Large intestine (tissue), 12 donors: ENCODE results near the gene KCNJ13. TPM values are rescaled to one million over a fixed set of nuclear protein-coding genes. Genes with fewer than 3 reads are reported as not detected.
A peak's percentile ranks its signal among the peaks of the same experiment; 100 is the strongest.

Experiments used
- DNase-seq, 2 donors: peaks; one replicate each; pipeline versions ENCODE4 v3.0.0 to v3.0.0-alpha.2; 2013
- H3K27ac ChIP-seq: one replicate; pipeline ENCODE4 v1.5.1; 2013; ENCODE audit warnings: low read length
- H3K27me3 ChIP-seq: 2 replicates; pipeline ENCODE4 v1.6.1; 2013; ENCODE audit warnings: low read length; ENCODE audit not compliant: control insufficient read depth, insufficient read depth
- H3K36me3 ChIP-seq: 2 replicates; pipeline ENCODE4 v1.6.1; 2013; ENCODE audit warnings: low read length; ENCODE audit not compliant: control insufficient read depth, insufficient read depth
- H3K4me1 ChIP-seq: one replicate; pipeline ENCODE4 v1.6.1; 2013; ENCODE audit warnings: low read length; ENCODE audit not compliant: control insufficient read depth, insufficient read depth
- H3K4me3 ChIP-seq: one replicate; pipeline ENCODE4 v1.5.1; 2013; ENCODE audit warnings: low read length
- H3K9me3 ChIP-seq: one replicate; pipeline ENCODE4 v1.6.1; 2013; ENCODE audit warnings: mild to moderate bottlenecking, low read depth, low read length, moderate library complexity; ENCODE audit not compliant: control insufficient read depth
- WGBS: methylation state at CpG from one replicate; pipeline ENCODE4 v1.1.5; 2013; ENCODE audit warnings: low lambda C conversion rate; ENCODE audit not compliant: insufficient coverage; 5-methylcytosine and 5-hydroxymethylcytosine counted together
- long read RNA-seq, 11 donors: transcript quantifications; one replicate each; lab custom pipeline, GENCODE V29; 2026
- polyA plus RNA-seq: library from polyadenylated mRNA; unstranded; fragments of 120-200 nt; gene quantifications from one replicate; pipeline ENCODE4 v1.2.1, GENCODE V29; 2013

Gene KCNJ13
- polyA plus RNA-seq: 28.1 TPM
- long read RNA-seq, donor 1, transcript KCNJ13-202 (3 exons, 1,099 nt): minor isoform, 5 of 29 reads
- long read RNA-seq, donor 1, transcript KCNJ13-201 (3 exons, 2,950 nt): major isoform, 18 of 29 reads
- long read RNA-seq, donor 1, partial matches to known transcripts: 0 of 29 reads
- long read RNA-seq, donor 1, other reads (novel, unspliced or antisense): 0 of 29 reads
- long read RNA-seq, donor 2, transcript KCNJ13-202 (3 exons, 1,099 nt): minor isoform, 14 of 58 reads
- long read RNA-seq, donor 2, transcript KCNJ13-201 (3 exons, 2,950 nt): major isoform, 26 of 58 reads
- long read RNA-seq, donor 2, partial matches to known transcripts: 6 of 58 reads
- long read RNA-seq, donor 2, other reads (novel, unspliced or antisense): 6 of 58 reads
- long read RNA-seq, donor 3: 0 reads
- long read RNA-seq, donor 4, partial matches to known transcripts: 0 of 2 reads
- long read RNA-seq, donor 4, other reads (novel, unspliced or antisense): 0 of 2 reads
- long read RNA-seq, donor 5: 0 reads
- long read RNA-seq, donor 6, transcript KCNJ13-201 (3 exons, 2,950 nt): major isoform, 7 of 13 reads
- long read RNA-seq, donor 6, partial matches to known transcripts: 0 of 13 reads
- long read RNA-seq, donor 6, other reads (novel, unspliced or antisense): 0 of 13 reads
- long read RNA-seq, donor 7: 0 reads
- long read RNA-seq, donor 8, transcript KCNJ13-201 (3 exons, 2,950 nt): major isoform, 10 of 72 reads
- long read RNA-seq, donor 8, partial matches to known transcripts: 56 of 72 reads
- long read RNA-seq, donor 8, other reads (novel, unspliced or antisense): 0 of 72 reads
- long read RNA-seq, donor 9, transcript KCNJ13-201 (3 exons, 2,950 nt): major isoform, 12 of 20 reads
- long read RNA-seq, donor 9, transcript KCNJ13-202 (3 exons, 1,099 nt): minor isoform, 5 of 20 reads
- long read RNA-seq, donor 9, partial matches to known transcripts: 0 of 20 reads
- long read RNA-seq, donor 9, other reads (novel, unspliced or antisense): 0 of 20 reads
- long read RNA-seq, donor 10, transcript KCNJ13-201 (3 exons, 2,950 nt): major isoform, 15 of 18 reads
- long read RNA-seq, donor 10, partial matches to known transcripts: 0 of 18 reads
- long read RNA-seq, donor 10, other reads (novel, unspliced or antisense): 0 of 18 reads
- long read RNA-seq, donor 11, transcript KCNJ13-202 (3 exons, 1,099 nt): minor isoform, 6 of 26 reads
- long read RNA-seq, donor 11, transcript KCNJ13-201 (3 exons, 2,950 nt): major isoform, 18 of 26 reads
- long read RNA-seq, donor 11, partial matches to known transcripts: 0 of 26 reads
- long read RNA-seq, donor 11, other reads (novel, unspliced or antisense): 0 of 26 reads

GRCh38 chr2:232776435-232776834 is at the start of gene KCNJ13:
KCNJ13 (minus strand) TSS chr2:232776565; CDS start chr2:232771362, 5,203 bp downstream.
- peak within 1 kb of the TSS; percentile 61 for H3K4me3 ChIP-seq
- DNase-seq: peak; percentile 85 to 91
- peaks cover 40% of the 10 kb centered on the region for H3K4me1 ChIP-seq
- H3K9me3 ChIP-seq: no peaks in the 10 kb centered on the region
- peaks cover 2% of the 10 kb centered on the region for H3K36me3 ChIP-seq
- no CpG with 5 or more reads among the region's 1 CpG for WGBS
- no peaks in the 10 kb centered on the region for H3K27me3 ChIP-seq
- peak within 1 kb of the TSS; percentile 85 for H3K27ac ChIP-seq

- no peak overlapping the region for H3K27ac ChIP-seq
- no peak overlapping the region for H3K4me3 ChIP-seq
- no peaks in the 10 kb centered on the region for H3K4me1 ChIP-seq
- peaks cover 69% of the 10 kb centered on the region for H3K36me3 ChIP-seq
- no peaks in the 10 kb centered on the region for H3K27me3 ChIP-seq
- no peak for DNase-seq
- WGBS: 80% methylated on average over 2 of the region's 3 CpGs
- H3K9me3 ChIP-seq: no peaks in the 10 kb centered on the region
These were observed 41.4 kb upstream of the KCNJ13 start for GRCh38 chr2:232817756-232818155.

DNA sequence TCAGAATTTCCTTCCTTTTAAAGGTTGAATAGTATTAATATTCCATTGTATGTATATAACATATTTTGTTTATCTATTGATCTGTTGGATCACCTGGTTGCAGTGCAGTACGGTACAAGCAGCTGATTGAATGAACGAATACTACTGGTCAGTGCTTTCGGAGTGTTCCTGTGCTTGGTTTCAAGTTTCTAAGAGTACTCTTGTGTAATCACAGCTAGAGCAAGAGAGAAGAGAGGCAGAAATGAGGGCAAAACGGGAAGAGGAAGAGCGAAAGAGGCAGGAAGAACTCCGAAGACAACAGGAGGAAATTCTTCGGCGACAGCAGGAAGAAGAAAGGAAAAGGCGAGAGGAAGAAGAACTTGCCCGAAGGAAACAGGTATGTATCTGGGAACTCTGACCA is 40.3 kb upstream of the KCNJ13 start:
- no peaks in the 10 kb centered on the region for H3K9me3 ChIP-seq
- no peak overlapping the region for H3K27ac ChIP-seq
- WGBS: 89% methylated on average over 6 of the region's 10 CpGs

GRCh38 chr2:232815569-232815968 is 39.2 kb upstream of the KCNJ13 start:
- WGBS: no CpG with 5 or more reads among the region's 3 CpGs

More for the DNA sequence above, 40.3 kb upstream of the KCNJ13 start:
- Histone ChIP-seq H3K36me3 (peaks cover 70% of the 10 kb centered on the region), H3K4me1 (no peaks in the 10 kb centered on the region), H3K27me3 (no peaks in the 10 kb centered on the region), H3K4me3 (no peak overlapping the region)
- no peak for DNase-seq

GRCh38 chr2:232810444-232810843 is 34.1 kb upstream of the KCNJ13 start:
- Histone ChIP-seq H3K27me3 (no peaks in the 10 kb centered on the region), H3K4me1 (no peaks in the 10 kb centered on the region), H3K36me3 (peaks cover 75% of the 10 kb centered on the region), H3K9me3 (no peaks in the 10 kb centered on the region), H3K27ac (no peak overlapping the region), H3K4me3 (no peak overlapping the region)
- 100% methylated on average over 1 of the region's 1 CpG for WGBS
- DNase-seq: no peak

More at GRCh38 chr2:232815569-232815968, 39.2 kb upstream of the KCNJ13 start:
- Histone ChIP-seq H3K4me3 (no peak overlapping the region), H3K36me3 (peaks cover 72% of the 10 kb centered on the region), H3K4me1 (no peaks in the 10 kb centered on the region), H3K9me3 (no peaks in the 10 kb centered on the region), H3K27me3 (no peaks in the 10 kb centered on the region), H3K27ac (no peak overlapping the region)
- DNase-seq: no peak

DNA sequence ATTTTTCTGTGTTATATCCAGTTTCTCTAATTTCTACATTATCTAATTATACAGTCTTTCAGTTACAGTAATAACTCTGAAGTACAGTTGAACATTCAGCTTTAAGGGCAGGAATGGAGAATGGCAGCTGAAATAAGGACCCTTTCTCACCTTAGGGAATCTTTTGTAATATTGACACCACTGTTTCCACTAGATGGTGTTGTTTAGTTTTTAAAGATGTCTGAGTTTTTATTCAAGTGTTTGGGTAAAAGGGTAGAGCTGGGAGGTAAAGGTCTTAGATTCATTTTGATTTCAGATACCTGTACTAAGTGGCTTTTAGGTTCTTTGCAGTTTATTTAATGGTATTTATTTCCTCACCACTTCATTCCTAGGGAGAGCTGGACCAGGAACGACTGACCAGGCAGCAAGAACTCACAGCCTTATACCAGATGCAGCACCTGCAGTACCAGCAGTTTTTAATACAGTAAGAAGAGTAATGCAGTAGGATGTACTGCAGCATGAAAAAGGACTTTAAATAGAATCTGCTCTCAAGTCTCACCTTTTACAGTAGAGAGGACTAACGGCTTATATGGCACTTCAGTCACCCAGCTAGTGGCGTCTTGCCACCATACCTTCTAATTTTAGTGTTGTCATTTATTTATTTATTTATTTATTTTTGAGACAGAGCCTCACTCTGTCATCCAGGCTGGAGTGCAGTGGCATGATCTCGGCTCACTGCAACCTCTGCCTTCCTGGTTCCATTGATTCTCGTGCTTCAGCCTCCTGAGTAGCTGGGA is 33.2 kb upstream of the KCNJ13 start:
- Histone ChIP-seq H3K27me3 (no peaks in the 10 kb centered on the region), H3K4me1 (no peaks in the 10 kb centered on the region), H3K36me3 (peaks cover 66% of the 10 kb centered on the region), H3K27ac (no peak overlapping the region), H3K9me3 (no peaks in the 10 kb centered on the region), H3K4me3 (no peak overlapping the region)
- DNase-seq: no peak
- WGBS: no CpG with 5 or more reads among the region's 5 CpGs

DNA sequence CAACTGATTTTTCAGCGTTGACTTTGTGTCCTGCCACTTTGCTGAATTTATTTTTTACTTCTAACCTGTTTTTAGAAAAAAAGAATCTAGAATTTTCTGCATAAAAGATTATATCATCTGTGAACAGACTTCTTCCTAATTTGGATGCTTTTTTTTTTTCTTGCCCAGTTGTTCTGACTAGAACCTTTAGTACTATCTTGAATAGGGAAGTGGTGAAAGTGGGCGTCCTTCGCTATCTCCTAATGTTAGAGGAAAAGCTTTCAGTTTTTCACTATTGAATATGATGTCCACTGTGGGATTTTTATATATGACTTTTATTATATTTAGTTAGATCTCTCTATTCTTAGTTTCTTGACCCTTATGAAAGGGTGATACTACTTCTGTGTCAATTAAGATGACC is 25.7 kb upstream of the KCNJ13 start:
- peaks cover 29% of the 10 kb centered on the region for H3K36me3 ChIP-seq
- WGBS: 100% methylated on average over 1 of the region's 3 CpGs
- H3K27me3 ChIP-seq: no peaks in the 10 kb centered on the region

DNA sequence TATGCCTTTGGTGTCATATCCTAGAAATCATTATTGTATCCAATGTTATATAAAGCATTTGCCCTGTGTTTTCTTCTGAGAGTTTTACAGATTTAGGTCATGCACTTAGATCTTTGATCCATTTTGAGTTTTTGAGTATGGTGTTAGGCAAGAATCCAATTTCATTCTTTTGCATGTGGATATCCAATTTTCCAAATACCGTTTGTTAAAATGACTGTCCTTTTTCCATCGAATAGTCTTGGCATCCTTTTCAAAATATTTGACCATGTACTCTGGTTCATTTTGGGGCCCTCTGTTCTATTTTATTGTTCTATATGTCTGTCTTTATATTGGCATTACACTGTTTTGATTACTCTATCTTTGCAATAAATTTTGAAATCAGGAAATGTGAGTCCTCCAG is 23.8 kb upstream of the KCNJ13 start:
- Histone ChIP-seq H3K36me3 (peaks cover 36% of the 10 kb centered on the region), H3K9me3 (no peaks in the 10 kb centered on the region), H3K27me3 (no peaks in the 10 kb centered on the region), H3K4me1 (no peaks in the 10 kb centered on the region), H3K27ac (no peak overlapping the region), H3K4me3 (no peak overlapping the region)
- no peak for DNase-seq
- WGBS: 83% methylated on average over 2 of the region's 2 CpGs

More for the DNA sequence above, 25.7 kb upstream of the KCNJ13 start:
- H3K4me1 ChIP-seq: no peaks in the 10 kb centered on the region
- H3K9me3 ChIP-seq: no peaks in the 10 kb centered on the region
- no peak overlapping the region for H3K4me3 ChIP-seq
- DNase-seq: no peak
- no peak overlapping the region for H3K27ac ChIP-seq

DNA sequence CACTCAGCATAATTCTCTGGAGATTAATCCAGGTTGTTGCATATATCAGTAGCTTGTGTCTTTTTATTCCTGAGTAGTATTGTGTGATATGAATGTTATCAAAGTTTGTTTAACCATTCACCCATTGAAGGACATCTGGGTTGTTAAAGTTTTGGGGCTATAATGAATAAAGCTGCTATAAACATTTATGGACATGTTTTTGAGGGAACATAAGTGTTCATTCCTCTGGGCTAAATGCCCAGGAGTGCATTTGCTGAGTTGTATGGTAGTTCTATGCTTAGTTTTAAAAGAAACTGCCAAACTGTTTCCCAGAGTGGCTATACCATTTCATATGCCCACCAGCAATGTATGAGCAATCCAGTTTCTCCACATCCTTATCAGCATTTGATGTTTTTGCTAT is 21.8 kb upstream of the KCNJ13 start:
- H3K27me3 ChIP-seq: no peaks in the 10 kb centered on the region
- DNase-seq: peak in 1 of 2 donors; percentile 30
- H3K36me3 ChIP-seq: peaks cover 49% of the 10 kb centered on the region
- no peak overlapping the region for H3K4me3 ChIP-seq
- no peak overlapping the region for H3K27ac ChIP-seq
- H3K4me1 ChIP-seq: no peaks in the 10 kb centered on the region
- H3K9me3 ChIP-seq: no peaks in the 10 kb centered on the region
